COLO668 (cell line): ENCODE results near the gene RNF157.

ENCODE experiments used
- DNase-seq: peaks from one replicate; lab custom pipeline; 2025; ENCODE audit not compliant: unreplicated experiment; lab: John Stamatoyannopoulos, UW

Gene RNF157

GRCh38 chr17:76095943-76096342, 144.3 kb downstream of the RNF157 start:
- DNase-seq = no peak

- no peak for DNase-seq
Observed at GRCh38 chr17:76094046-76094445, 146.2 kb downstream of the RNF157 start.

GRCh38 chr17:76092526-76093413, 147.5 kb downstream of the RNF157 start:
- DNase-seq = no peak
